Small intestine (tissue), 16 donors: ENCODE results near the gene ABO. TPM values are rescaled to one million over a fixed set of nuclear protein-coding genes. Genes with fewer than 3 reads are reported as not detected.
"Not testable (repeated sequence)": the region's sequence is repeated elsewhere in the genome, so short reads cannot be mapped to it uniquely, and the experiment has no call there.

Experiments
- DNase-seq, 2 donors: peaks; one replicate each; pipeline versions ENCODE4 v3.0.0 to v3.0.0-alpha.2; 2013
- FAIRE-seq: peaks from 2 replicates; lab custom pipeline; 2012; peaks lifted over from hg19 to GRCh38; lab: Jason Lieb, UNC
- H3K27ac ChIP-seq, 3 donors: one replicate each; pipeline ENCODE4 v1.5.1; 2013; ENCODE audit warnings: low read length in 2 of 3, mild to moderate bottlenecking in 2 of 3, control low read depth in 1 of 3, inconsistent platforms in 1 of 3, low read depth in 1 of 3, moderate library complexity in 1 of 3
- H3K27me3 ChIP-seq, 3 donors: one replicate each; pipeline ENCODE4 v1.6.1; 2013; ENCODE audit warnings: low read length in 3 of 3, inconsistent platforms in 1 of 3; ENCODE audit not compliant: control insufficient read depth in 3 of 3, insufficient read depth in 3 of 3
- H3K36me3 ChIP-seq, 3 donors: one replicate each; pipeline ENCODE4 v1.6.1; 2013; ENCODE audit warnings: low read length in 3 of 3, inconsistent platforms in 1 of 3, low read depth in 1 of 3, mild to moderate bottlenecking in 1 of 3, moderate library complexity in 1 of 3; ENCODE audit not compliant: control insufficient read depth in 3 of 3, insufficient read depth in 2 of 3
- H3K4me1 ChIP-seq, 3 donors: one replicate each; pipeline ENCODE4 v1.6.1; 2013; ENCODE audit warnings: low read length in 2 of 3, inconsistent platforms in 1 of 3, low read depth in 1 of 3, mild to moderate bottlenecking in 1 of 3, moderate library complexity in 1 of 3; ENCODE audit not compliant: control insufficient read depth in 3 of 3, insufficient read depth in 2 of 3
- H3K4me3 ChIP-seq, 3 donors: one replicate each; pipeline ENCODE4 v1.5.1; 2013; ENCODE audit warnings: low read length in 3 of 3, control low read depth in 1 of 3, inconsistent platforms in 1 of 3, low read depth in 1 of 3, mild to moderate bottlenecking in 1 of 3, moderate library complexity in 1 of 3
- H3K9me3 ChIP-seq, 2 donors: one replicate each; pipeline ENCODE4 v1.6.1; 2013; ENCODE audit warnings: low read depth in 1 of 2, low read length in 1 of 2; ENCODE audit not compliant: control insufficient read depth in 2 of 2, insufficient read depth in 1 of 2
- WGBS, 3 donors: extraction: QIAGEN DNeasy Blood & Tissue Kit; methylation state at CpG; one replicate each; pipeline ENCODE4 v1.1.7; 2013; 5-methylcytosine and 5-hydroxymethylcytosine counted together
- long read RNA-seq, 10 donors: transcript quantifications; one replicate each; lab custom pipeline, GENCODE V29; 2026
- polyA plus RNA-seq, 4 donors: library from polyadenylated mRNA; stranded (reverse) in 3 of 4; unstranded in 1 of 4; fragments of 200-250 nt in 3 of 4; fragments of 120-200 nt in 1 of 4; gene quantifications; one replicate each; pipeline versions ENCODE4 v1.2.1 to v1.2.3, GENCODE V29; 2013
- donor health status: healthy with polysubstance abuse.
- donor health status: control.
- donor health status: control.
- donor health status: Bipolar disorder and iron deficiency.
- donor health status: healthy.

ABO gene
- 10 to 100 TPM in 3 of 4 donors, 1 to 10 TPM in 1; 9.5 to 46.4 (median 31.9) TPM for polyA plus RNA-seq
- long read RNA-seq, donor 1, partial matches to known transcripts, result 10 of 12 reads
- long read RNA-seq, donor 1, other reads (novel, unspliced or antisense), result 0 of 12 reads
- long read RNA-seq, donor 2, partial matches to known transcripts, result 1,112 of 1,612 reads
- long read RNA-seq, donor 2, other reads (novel, unspliced or antisense), result 500 of 1,612 reads
- long read RNA-seq, donor 3, full-length matches to known transcripts, result 2 of 2 reads
- long read RNA-seq, donor 3, partial matches to known transcripts, result 0 of 2 reads
- long read RNA-seq, donor 3, other reads (novel, unspliced or antisense), result 0 of 2 reads
- long read RNA-seq, donor 4, result 0 reads
- long read RNA-seq, donor 5, full-length matches to known transcripts, result 1 of 1 reads
- long read RNA-seq, donor 5, partial matches to known transcripts, result 0 of 1 reads
- long read RNA-seq, donor 5, other reads (novel, unspliced or antisense), result 0 of 1 reads
- long read RNA-seq, donor 6, full-length matches to known transcripts, result 2 of 2 reads
- long read RNA-seq, donor 6, partial matches to known transcripts, result 0 of 2 reads
- long read RNA-seq, donor 6, other reads (novel, unspliced or antisense), result 0 of 2 reads
- long read RNA-seq, donor 7, result 0 reads
- long read RNA-seq, donor 8, result 0 reads
- long read RNA-seq, donor 9, result 0 reads
- long read RNA-seq, donor 10, full-length matches to known transcripts, result 2 of 7 reads
- long read RNA-seq, donor 10, partial matches to known transcripts, result 0 of 7 reads
- long read RNA-seq, donor 10, other reads (novel, unspliced or antisense), result 5 of 7 reads

DNA sequence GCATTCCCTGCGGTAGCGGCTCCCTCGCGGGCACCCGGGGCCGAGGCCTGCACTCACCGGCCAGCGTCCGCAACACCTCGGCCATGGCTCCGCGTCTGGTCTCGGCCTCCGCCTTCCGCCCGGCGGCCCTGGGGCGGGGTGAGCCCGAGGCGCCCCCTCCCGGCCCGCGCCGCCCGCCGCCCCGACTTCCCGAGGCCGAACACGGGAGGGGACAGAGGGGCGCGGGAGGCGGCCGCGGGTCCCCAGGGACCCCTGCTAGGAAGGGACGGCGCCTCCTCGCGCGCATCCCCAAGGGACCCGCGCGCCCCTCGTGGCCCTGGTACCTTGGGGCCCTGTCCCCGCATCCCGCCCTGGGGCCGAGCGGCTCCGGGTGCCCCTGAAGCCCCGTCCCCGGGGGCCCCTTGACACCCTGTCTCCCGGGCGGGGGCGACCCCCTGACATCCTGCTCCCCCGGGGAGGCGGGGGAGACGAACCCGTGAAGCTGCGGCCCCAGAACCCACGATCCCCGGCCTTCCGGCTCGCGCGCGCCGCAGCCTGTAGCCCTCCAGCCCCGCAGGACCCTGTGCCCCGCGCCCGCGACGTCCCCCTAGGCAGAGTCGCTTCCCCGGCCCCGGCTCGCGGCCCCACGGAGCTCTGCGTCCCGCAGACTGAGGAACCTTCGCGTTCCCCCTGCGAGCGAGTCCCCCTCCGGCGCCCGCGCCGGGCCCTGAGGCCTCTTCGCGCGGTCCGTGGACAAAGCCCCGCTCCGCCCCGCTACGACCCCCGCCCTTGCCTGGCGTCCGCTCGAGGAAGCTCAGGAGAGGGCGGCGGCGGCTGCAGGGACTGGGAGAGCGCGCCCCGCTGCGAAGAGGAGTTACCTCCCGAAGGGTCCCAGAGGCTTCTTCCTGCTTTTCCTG, at the start of gene ABO:
Gene ABO (minus strand): TSS at position 97 of the 896 bp plus-strand sequence.
- no peak for FAIRE-seq
- Histone ChIP-seq H3K27me3 (peaks cover 0 to 12% (median 6%) of the 10 kb centered on the region in 3 donors), H3K4me3 (peak within 1 kb of the TSS; percentile 55 to 65 (median 58)), H3K4me1 (peaks cover 0 to 23% (median 0%) of the 10 kb centered on the region in 3 donors), H3K27ac (peak within 1 kb of the TSS; percentile 53 to 93 (median 86)), H3K36me3 (peaks cover 0 to 9% (median 0%) of the 10 kb centered on the region in 3 donors), H3K9me3 (peaks cover 0 to 15% of the 10 kb centered on the region in 2 donors)
- DNase-seq, result peak; percentile 55 to 76
- WGBS, 3 donors, result 0 to 2% (median 1%) methylated on average over 64 to 110 of the region's 110 CpGs

- no peaks in the 10 kb centered on the region for H3K27me3 ChIP-seq
- H3K4me3 ChIP-seq, result no peak overlapping the region
- peaks cover 0 to 3% (median 0%) of the 10 kb centered on the region in 3 donors for H3K36me3 ChIP-seq
- FAIRE-seq (no peak), DNase-seq (no peak)
- peaks cover 0 to 24% of the 10 kb centered on the region in 2 donors for H3K9me3 ChIP-seq
- H3K27ac ChIP-seq, result no peak overlapping the region
- 82 to 85% (median 83%) methylated on average over 13 of the region's 13 CpGs for WGBS, 3 donors
- no peaks in the 10 kb centered on the region for H3K4me1 ChIP-seq
Observed at GRCh38 chr9:133323991-133324703, 49.1 kb upstream of the ABO start.

DNA sequence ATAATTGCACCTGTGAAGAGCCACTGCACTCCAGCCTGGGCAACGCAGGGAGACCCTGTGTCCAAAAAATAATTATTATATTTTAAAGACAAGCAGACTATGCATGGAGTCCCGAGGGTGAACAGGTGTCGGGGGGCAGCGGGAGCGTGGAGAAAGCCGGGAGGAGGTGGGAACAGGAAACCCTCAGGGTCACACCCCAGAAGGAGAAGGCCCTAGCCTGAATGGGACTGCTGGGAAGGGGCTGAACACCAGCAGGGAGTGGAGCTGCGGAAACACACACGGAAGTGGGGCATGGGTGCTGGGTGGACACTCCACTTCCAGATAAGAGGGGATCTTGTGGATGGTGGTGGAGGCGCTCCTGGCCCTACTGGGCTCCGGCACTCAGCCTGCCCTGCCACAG, 48.2 kb upstream of the ABO start:
- WGBS, 3 donors, result 89 to 91% (median 91%) methylated on average over 10 of the region's 10 CpGs
- Histone ChIP-seq H3K27me3 (no peaks in the 10 kb centered on the region), H3K4me3 (no peak overlapping the region), H3K4me1 (no peaks in the 10 kb centered on the region), H3K36me3 (peaks cover 0 to 2% (median 0%) of the 10 kb centered on the region in 3 donors), H3K27ac (no peak overlapping the region), H3K9me3 (peaks cover 0 to 16% of the 10 kb centered on the region in 2 donors)
- no peak for FAIRE-seq
- no peak for DNase-seq

DNA sequence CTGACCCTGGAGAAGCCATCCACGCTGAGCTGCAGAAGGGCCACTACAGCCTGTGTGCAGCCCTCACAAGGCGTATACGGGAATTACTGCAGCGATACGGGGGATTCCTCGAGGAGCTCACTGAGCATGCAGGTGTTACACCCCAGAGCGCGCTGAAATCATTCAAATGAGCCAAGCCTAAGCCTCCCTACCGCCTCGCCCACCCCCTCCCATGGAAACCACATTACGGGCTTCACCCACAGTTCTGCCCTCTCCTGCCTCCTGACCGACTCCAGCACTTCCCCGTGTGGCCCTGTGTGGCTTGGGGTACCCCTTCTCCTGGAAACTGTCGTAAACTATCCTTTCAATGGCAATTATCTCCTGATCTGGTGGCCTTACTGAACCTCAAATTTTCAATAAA, 47.7 kb upstream of the ABO start:
- FAIRE-seq (no peak), DNase-seq (no peak)
- Histone ChIP-seq H3K27me3 (no peaks in the 10 kb centered on the region), H3K36me3 (no peaks in the 10 kb centered on the region), H3K4me3 (no peak overlapping the region), H3K4me1 (no peaks in the 10 kb centered on the region), H3K27ac (no peak overlapping the region), H3K9me3 (peaks cover 0 to 11% of the 10 kb centered on the region in 2 donors)
- WGBS, 3 donors, result 80 to 87% (median 83%) methylated on average over 13 to 14 of the region's 14 CpGs

GRCh38 chr9:133321411-133321935, 46.5 kb upstream of the ABO start:
- H3K4me3 ChIP-seq, result no peak overlapping the region
- no peaks in the 10 kb centered on the region for H3K27me3 ChIP-seq
- no peak overlapping the region for H3K27ac ChIP-seq
- FAIRE-seq (no peak), DNase-seq (no peak)
- WGBS, 3 donors, result 84 to 89% (median 87%) methylated on average over 13 of the region's 13 CpGs
- peaks cover 0 to 11% of the 10 kb centered on the region in 2 donors for H3K9me3 ChIP-seq
- H3K4me1 ChIP-seq, result no peaks in the 10 kb centered on the region
- H3K36me3 ChIP-seq, result no peaks in the 10 kb centered on the region

- H3K4me1 ChIP-seq, result no peaks in the 10 kb centered on the region
- WGBS, 3 donors, result 81 to 87% (median 85%) methylated on average over 13 of the region's 13 CpGs
- FAIRE-seq, result no peak
- no peaks in the 10 kb centered on the region for H3K36me3 ChIP-seq
- no peaks in the 10 kb centered on the region for H3K27me3 ChIP-seq
- H3K4me3 ChIP-seq, result no peak overlapping the region
- H3K27ac ChIP-seq, result no peak overlapping the region
- DNase-seq, result no peak
- peaks cover 0 to 11% of the 10 kb centered on the region in 2 donors for H3K9me3 ChIP-seq
Observed at GRCh38 chr9:133320421-133320881, 45.5 kb upstream of the ABO start.

DNA sequence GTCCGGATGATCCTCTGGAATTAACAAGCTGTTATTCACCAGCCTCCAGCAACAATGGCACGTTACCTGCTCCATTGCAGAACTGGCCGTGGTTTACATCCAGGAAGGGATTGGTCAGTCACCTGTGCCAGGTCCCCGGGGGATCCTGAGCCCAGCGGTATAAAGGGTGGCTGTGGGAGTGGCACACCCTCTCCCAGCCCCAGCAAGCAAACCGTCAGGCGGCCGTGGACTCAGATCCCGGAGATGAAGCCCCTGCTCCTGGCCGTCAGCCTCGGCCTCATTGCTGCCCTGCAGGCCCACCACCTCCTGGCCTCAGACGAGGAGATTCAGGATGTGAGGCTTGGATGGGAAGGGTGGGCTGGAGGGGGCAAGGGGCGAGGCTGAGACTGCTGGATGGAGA, 42.5 kb upstream of the ABO start:
- not testable (repeated sequence) for H3K4me3 ChIP-seq, H3K27ac ChIP-seq, H3K9me3 ChIP-seq, H3K4me1 ChIP-seq, H3K27me3 ChIP-seq, H3K36me3 ChIP-seq, FAIRE-seq, DNase-seq
- 76 to 82% (median 81%) methylated on average over 12 to 13 of the region's 13 CpGs for WGBS, 3 donors
